Progenitor cell of endocrine pancreas (in vitro differentiated cells): Measurements from ENCODE around the gene ETV2. TPM values are rescaled to one million over a fixed set of nuclear protein-coding genes. Genes with fewer than 3 reads are reported as not detected.
"Not testable (repeated sequence)": the region's sequence is repeated elsewhere in the genome, so short reads cannot be mapped to it uniquely, and the experiment has no call there.

Source experiments
- DNase-seq: peaks from one replicate; pipeline ENCODE4 v3.0.0; 2021; ENCODE audit warnings: low spot score; ENCODE audit not compliant: unreplicated experiment
- H3K27ac Mint-ChIP-seq: 2 replicates; pipeline ENCODE4 v1.8.0; 2021; ENCODE audit warnings: mild to moderate bottlenecking, moderate library complexity, mixed read lengths
- H3K27me3 Mint-ChIP-seq: 2 replicates; pipeline ENCODE4 v1.8.0; 2021; ENCODE audit warnings: mixed read lengths
- H3K36me3 Mint-ChIP-seq: 2 replicates; pipeline ENCODE4 v1.8.0; 2022; ENCODE audit warnings: mixed read lengths; ENCODE audit not compliant: insufficient read depth
- H3K4me1 Mint-ChIP-seq: 2 replicates; pipeline ENCODE4 v1.8.0; 2021; ENCODE audit warnings: low read depth, mixed read lengths
- H3K4me3 Mint-ChIP-seq: 2 replicates; pipeline ENCODE4 v1.8.0; 2021; ENCODE audit warnings: low read depth, mild to moderate bottlenecking, moderate library complexity, mixed read lengths
- H3K9me3 Mint-ChIP-seq: 2 replicates; pipeline ENCODE4 v1.8.0; 2021; ENCODE audit warnings: low read depth, mixed read lengths
- long read RNA-seq: library from polyadenylated mRNA; unstranded; transcript quantifications from one replicate; pipeline ENCODE4 v2.0.0, GENCODE V29; 2020
- total RNA-seq: library from RNA; stranded (reverse); gene quantifications from 2 replicates; pipeline ENCODE4 v1.2.1, GENCODE V29; 2021
- TF ChIP-seq, protein P1 (sequence below): fragments of 200-600 bp; sonication (generic); IDR thresholded peaks from one replicate; pipeline ENCODE4 v1.5.0; 2021; ENCODE audit warnings: antibody characterized with exemption, mild to moderate bottlenecking; ENCODE audit not compliant: unreplicated experiment

Gene ETV2, protein sequence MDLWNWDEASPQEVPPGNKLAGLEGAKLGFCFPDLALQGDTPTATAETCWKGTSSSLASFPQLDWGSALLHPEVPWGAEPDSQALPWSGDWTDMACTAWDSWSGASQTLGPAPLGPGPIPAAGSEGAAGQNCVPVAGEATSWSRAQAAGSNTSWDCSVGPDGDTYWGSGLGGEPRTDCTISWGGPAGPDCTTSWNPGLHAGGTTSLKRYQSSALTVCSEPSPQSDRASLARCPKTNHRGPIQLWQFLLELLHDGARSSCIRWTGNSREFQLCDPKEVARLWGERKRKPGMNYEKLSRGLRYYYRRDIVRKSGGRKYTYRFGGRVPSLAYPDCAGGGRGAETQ
- total RNA-seq = 1.0 and 1.3 TPM in 2 replicates
- long read RNA-seq = 0 reads

DNA sequence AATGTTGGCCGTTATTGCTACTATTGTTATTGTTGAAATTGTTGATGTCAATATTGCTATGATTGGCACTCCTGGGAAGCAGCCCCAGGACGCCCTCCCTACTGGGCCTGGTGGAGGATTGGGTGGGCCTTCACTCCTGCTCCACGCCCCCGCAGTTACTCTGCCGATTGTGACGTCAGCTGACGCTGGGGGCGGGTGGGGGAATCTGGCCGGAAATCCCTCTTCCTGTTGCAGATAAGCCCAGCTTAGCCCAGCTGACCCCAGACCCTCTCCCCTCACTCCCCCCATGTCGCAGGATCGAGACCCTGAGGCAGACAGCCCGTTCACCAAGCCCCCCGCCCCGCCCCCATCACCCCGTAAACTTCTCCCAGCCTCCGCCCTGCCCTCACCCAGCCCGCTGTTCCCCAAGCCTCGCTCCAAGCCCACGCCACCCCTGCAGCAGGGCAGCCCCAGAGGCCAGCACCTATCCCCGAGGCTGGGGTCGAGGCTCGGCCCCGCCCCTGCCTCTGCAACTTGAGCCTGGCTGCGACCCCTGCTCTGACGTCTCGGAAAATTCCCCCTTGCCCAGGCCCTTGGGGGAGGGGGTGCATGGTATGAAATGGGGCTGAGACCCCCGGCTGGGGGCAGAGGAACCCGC is at the start of gene ETV2:
ETV2 (plus strand) TSS at position 231 of the 637 bp plus-strand sequence. CDS start 716 bp downstream, outside the sequence.
- Mint-ChIP-seq H3K4me3 (peak within 1 kb of the TSS; percentile 53), H3K9me3 (no peaks in the 10 kb centered on the region), H3K27ac (no peak within 1 kb of the TSS), H3K27me3 (peaks cover 7% of the 10 kb centered on the region), H3K36me3 (peaks cover 4% of the 10 kb centered on the region), H3K4me1 (peaks cover 7% of the 10 kb centered on the region)
- TF ChIP-seq, protein P1, sequence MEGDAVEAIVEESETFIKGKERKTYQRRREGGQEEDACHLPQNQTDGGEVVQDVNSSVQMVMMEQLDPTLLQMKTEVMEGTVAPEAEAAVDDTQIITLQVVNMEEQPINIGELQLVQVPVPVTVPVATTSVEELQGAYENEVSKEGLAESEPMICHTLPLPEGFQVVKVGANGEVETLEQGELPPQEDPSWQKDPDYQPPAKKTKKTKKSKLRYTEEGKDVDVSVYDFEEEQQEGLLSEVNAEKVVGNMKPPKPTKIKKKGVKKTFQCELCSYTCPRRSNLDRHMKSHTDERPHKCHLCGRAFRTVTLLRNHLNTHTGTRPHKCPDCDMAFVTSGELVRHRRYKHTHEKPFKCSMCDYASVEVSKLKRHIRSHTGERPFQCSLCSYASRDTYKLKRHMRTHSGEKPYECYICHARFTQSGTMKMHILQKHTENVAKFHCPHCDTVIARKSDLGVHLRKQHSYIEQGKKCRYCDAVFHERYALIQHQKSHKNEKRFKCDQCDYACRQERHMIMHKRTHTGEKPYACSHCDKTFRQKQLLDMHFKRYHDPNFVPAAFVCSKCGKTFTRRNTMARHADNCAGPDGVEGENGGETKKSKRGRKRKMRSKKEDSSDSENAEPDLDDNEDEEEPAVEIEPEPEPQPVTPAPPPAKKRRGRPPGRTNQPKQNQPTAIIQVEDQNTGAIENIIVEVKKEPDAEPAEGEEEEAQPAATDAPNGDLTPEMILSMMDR = no peak
- no peak for DNase-seq

DNA sequence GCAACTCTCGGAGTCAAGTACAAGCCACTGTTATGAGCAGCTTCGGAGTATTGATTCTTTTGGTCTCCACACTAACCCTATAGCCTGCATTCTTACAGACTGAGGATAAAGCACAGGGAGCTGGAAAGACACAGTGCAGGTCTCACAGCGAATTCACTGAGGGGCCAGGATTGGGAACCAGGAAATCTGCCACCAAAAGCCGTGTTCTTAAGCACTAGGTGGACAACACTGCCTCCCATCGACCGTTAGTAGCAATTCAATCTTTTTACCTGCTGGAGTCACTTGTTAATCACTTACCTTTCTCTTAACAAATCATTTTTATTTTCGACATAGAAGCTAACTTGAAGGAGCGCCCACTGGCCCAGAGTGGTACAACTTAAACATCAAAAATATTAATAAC is 49.3 kb upstream of the ETV2 start:
- H3K4me3 Mint-ChIP-seq = no peak overlapping the region
- peaks cover 1% of the 10 kb centered on the region for H3K4me1 Mint-ChIP-seq
- H3K27ac Mint-ChIP-seq = no peak overlapping the region
- H3K9me3 Mint-ChIP-seq = peaks cover 3% of the 10 kb centered on the region
- peaks cover 25% of the 10 kb centered on the region for H3K27me3 Mint-ChIP-seq
- H3K36me3 Mint-ChIP-seq = no peaks in the 10 kb centered on the region
- TF ChIP-seq, protein P1 = peak; percentile 62
- DNase-seq = no peak

DNA sequence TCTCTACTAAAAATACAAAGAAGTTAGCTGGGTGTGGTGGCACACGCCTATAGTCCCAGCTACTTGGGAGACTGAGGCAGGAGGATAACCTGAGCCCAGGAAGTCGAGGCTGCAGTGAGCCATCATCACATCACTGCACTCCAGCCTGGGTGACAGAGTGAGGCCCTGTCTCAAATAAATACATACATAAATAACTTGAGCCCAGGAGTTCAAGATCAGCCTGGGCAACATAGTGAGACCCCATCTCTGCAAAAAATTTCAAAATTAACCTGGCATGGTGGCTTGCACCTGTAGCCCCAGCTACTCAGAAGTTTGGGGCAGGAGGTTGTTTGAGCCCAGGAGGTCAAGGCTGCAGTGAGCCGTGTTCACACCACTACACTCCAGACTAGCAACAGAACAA is 46.5 kb upstream of the ETV2 start:
- H3K4me3 Mint-ChIP-seq, H3K4me1 Mint-ChIP-seq, H3K9me3 Mint-ChIP-seq, DNase-seq, H3K36me3 Mint-ChIP-seq, H3K27ac Mint-ChIP-seq: not testable (repeated sequence)
- peaks cover 19% of the 10 kb centered on the region for H3K27me3 Mint-ChIP-seq

DNA sequence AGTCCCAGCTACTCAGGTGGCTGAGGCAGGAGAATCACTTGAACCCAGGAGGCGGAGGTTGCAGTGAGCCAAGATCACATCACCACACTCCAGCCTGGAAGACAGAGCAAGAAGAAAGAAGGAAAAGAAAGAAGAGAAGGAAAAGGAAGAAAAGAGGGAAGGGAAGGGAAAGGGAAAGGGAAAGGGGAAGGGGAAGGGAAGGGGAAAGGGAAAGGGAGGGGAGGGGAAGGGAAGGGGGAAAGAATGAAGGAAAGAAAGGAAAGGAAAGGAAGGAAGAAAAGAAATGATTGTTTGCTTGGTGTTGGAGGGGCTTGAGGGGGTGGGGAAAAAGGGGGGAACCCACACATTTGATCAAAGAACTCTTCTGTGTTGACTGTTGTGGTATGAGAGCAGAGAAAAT is 45.6 kb upstream of the ETV2 start:
- Mint-ChIP-seq H3K4me3 (no peak overlapping the region), H3K4me1 (peaks cover 6% of the 10 kb centered on the region), H3K9me3 (peaks cover 3% of the 10 kb centered on the region), H3K27ac (no peak overlapping the region), H3K36me3 (no peaks in the 10 kb centered on the region), H3K27me3 (peaks cover 25% of the 10 kb centered on the region)
- DNase-seq = no peak
- TF ChIP-seq, protein P1 = no peak

DNA sequence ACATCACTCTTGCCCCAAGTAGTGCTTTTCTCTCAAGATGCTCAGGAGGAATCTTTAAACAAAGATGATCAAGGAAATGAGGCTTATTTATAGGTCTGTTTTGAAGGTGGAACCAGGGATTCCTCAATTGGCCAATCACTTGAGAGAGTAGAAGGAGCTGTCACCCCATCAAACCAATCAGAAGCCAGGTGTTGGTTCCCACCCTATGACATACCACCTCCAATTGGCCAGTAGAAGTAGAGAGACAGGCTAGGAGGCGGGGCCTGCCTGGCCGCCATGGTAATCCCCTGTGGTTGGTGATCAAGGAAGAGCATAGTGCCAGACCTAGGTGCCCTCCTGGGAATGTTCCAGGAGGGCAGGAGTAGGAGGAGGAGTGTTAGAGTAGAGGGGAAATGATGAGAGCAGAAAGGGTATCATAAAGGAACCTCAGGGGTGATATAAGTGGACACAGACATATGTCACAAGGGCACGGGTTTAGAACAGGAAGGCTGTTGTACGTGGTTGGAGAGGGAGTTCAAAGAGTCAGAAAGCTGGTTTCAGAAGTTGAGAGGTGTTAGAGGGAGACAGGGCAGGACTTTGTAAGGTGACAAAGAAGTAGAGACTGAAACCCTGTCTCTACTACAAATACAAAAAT is 45.1 kb upstream of the ETV2 start:
- peaks cover 30% of the 10 kb centered on the region for H3K27me3 Mint-ChIP-seq
- no peak overlapping the region for H3K4me3 Mint-ChIP-seq
- no peak overlapping the region for H3K27ac Mint-ChIP-seq
- peaks cover 6% of the 10 kb centered on the region for H3K4me1 Mint-ChIP-seq
- peaks cover 3% of the 10 kb centered on the region for H3K9me3 Mint-ChIP-seq
- no peaks in the 10 kb centered on the region for H3K36me3 Mint-ChIP-seq
- TF ChIP-seq, protein P1 = no peak
- no peak for DNase-seq
